Midbrain (tissue), 1 donor: ENCODE measurements around the gene EPHA8.

Experiments used
- DNase-seq: peaks from one replicate; lab custom pipeline; 2025; lab: John Stamatoyannopoulos, UW

Gene EPHA8

DNA sequence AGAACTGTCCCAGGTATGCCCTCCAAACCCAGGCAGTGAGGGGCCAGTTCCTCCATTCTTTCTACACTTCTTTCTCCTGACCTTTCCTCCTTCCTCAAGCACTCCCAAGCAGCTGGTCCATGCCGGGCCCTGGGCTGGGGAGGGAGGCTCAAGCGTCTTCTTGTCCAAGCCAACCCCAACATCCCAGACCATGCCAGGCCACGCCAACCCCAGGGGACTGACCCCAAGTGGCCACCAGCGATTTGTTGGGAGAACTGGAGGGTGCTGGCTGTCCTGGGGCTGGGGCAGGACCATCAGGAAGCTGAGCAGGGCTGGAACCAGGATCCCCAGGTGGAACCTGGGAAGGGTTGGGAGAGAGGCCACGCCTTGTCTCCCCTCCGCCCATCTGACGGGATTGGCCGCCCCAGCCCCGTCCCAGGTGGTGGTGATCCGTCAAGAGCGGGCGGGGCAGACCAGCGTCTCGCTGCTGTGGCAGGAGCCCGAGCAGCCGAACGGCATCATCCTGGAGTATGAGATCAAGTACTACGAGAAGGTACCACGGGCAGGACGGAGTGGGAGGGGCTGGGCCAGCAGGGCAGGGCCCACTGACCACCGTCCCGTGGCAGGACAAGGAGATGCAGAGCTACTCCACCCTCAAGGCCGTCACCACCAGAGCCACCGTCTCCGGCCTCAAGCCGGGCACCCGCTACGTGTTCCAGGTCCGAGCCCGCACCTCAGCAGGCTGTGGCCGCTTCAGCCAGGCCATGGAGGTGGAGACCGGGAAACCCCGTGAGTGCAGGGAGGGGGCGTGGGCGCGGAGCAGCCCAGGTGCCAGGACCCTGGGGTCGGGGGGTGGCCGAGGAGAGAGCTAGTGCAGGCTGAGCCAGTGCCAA lies 29.9 kb downstream of the EPHA8 start:
- no peak for DNase-seq

DNA sequence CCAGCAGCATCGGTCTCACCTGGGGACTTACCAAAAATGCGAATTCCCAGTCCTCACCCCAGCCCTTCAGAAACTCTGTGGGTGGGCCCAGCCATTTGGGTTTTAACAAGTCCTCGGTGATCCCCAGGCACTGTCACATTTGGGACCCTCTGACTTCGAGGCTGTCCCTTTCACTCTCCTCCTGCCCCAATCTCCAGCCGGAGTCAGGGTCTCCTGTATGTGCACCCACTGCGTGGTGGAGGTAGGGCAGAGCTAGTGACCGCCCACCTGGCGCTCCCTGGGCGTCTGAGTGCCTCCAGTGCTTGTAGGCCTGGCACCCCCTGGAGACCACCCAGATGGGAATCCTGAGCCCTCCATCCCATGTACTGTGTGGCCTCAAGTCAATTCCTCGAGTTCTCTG lies 31.1 kb downstream of the EPHA8 start:
- DNase-seq = no peak

DNA sequence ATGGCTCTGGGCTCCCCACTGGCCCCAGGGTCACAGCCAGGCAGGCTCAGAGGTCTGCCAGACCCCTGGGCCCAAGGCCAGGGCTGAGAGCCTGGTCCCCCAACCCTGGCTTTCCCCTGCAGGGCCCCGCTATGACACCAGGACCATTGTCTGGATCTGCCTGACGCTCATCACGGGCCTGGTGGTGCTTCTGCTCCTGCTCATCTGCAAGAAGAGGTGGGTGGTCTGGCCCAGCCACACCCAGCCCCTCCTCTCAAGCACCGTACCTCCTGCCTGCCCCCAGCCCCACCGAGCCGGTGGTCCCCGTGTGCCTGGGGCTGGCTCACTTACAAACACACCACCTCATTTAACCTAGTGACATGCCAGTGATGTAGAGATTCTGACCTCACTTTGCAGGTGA lies 31.8 kb downstream of the EPHA8 start:
- no peak for DNase-seq

DNA sequence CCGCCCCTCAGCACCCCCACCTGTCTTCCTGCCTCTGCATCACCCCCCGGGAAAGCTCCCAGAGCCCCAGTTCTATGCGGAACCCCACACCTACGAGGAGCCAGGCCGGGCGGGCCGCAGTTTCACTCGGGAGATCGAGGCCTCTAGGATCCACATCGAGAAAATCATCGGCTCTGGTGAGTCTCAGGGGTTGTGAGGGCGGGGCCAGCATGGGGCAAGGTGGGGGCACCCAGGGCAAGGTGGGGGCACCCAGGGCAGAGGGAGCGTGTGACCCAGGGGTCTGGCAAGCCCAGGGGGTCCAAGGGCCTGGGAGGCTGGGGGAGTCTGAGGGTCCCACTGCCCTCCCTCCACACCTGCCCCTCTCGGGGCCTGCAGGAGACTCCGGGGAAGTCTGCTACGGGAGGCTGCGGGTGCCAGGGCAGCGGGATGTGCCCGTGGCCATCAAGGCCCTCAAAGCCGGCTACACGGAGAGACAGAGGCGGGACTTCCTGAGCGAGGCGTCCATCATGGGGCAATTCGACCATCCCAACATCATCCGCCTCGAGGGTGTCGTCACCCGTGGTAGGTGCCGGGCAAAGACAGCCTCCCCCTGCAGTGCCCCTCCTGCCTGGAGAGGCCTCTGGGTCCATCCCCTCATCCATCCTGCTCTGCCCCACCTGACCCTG lies 34.1 kb downstream of the EPHA8 start:
- no peak for DNase-seq

DNA sequence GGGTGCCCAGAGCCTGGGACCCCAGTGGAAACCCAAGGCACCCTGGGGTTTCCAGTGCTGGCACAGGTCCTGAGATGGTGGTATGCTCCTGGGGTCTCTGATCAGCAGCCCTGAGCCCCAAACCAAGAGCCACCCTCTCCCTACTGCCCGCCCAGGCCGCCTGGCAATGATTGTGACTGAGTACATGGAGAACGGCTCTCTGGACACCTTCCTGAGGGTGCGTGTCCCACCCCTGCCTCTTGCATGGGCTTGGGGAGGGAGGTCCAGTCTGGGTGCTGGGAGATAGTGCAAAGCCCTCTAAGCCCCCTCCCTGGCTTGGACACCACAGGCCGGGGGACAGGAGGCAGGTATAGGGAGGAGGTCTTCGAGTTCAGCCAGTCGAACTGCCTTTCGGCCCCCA lies 34.7 kb downstream of the EPHA8 start:
- DNase-seq = no peak

DNA sequence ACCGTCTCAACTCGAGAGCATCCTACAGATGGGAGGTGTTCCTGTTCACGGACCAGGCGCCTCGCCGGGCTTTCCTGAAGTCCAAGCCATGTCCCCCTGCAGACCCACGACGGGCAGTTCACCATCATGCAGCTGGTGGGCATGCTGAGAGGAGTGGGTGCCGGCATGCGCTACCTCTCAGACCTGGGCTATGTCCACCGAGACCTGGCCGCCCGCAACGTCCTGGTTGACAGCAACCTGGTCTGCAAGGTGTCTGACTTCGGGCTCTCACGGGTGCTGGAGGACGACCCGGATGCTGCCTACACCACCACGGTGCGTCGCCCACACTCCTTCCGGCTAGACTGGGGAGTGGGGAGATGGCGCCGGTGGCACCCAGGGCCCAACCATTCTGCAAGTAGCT lies 35.4 kb downstream of the EPHA8 start:
- DNase-seq = no peak

DNA sequence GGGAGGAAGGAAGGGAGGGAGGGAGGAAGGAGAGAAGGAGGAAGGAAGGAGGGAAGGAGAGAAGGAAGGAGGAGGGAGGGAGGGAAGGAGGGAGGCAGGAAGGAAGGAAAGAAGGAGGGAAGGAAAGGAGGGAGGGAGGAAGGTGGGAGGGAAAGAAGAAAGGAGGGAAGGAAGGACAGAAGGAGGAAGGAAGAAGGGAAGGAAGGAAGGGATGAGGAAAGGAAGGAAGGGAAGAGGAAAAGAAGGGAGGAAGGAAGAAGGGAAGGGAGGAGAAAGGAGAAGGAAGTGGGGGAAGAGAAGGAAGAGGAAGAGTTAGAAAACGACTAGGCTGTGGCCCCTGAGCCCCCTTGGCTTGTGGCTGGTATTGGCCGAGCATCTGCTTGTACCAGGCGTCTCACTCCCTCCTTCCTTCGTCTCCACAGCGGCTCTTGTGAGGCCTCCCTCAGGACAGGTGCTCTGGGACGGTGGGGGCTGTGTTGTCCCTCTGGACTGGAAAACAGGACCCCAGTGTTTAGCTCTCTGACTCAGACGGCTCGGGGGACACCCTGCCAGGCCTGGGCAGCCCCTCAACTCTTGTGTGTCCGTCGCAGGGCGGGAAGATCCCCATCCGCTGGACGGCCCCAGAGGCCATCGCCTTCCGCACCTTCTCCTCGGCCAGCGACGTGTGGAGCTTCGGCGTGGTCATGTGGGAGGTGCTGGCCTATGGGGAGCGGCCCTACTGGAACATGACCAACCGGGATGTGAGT lies 37.0 kb downstream of the EPHA8 start:
- no peak for DNase-seq

DNA sequence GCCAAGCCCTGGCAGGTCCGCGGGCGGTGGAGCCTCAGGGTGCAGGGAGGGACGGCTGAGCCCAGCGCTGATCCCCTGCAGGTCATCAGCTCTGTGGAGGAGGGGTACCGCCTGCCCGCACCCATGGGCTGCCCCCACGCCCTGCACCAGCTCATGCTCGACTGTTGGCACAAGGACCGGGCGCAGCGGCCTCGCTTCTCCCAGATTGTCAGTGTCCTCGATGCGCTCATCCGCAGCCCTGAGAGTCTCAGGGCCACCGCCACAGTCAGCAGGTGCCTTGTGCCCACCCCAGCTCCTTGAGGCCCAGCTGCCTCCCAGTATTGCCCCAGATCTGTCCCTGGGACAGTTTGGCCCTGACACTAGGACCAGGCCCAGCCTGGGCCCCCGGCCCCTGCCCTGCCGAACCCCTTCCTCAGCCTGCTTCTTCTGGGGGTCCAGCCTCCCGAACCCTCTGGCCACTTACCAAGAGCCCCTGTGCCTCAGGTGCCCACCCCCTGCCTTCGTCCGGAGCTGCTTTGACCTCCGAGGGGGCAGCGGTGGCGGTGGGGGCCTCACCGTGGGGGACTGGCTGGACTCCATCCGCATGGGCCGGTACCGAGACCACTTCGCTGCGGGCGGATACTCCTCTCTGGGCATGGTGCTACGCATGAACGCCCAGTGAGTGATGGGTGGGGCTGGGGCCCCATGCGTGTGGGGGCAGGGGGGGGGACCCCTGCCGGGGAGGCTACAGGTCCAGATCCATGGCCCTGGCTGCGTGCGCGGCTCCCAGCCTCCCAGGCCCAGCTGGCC lies 37.7 kb downstream of the EPHA8 start:
- no peak for DNase-seq

DNA sequence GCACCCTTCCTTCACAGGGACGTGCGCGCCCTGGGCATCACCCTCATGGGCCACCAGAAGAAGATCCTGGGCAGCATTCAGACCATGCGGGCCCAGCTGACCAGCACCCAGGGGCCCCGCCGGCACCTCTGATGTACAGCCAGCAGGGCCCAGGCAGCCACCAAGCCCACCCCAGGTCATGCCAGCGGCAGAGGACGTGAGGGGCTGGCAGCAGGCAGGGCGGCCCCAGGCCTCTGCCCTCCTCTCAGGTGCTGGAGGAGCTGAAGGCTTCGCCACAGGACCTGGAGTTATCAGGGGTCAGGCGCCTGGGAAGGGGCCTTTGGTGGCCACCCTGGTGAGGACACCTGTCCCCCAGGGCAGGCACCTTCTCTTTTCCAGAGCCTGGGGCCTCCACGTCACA lies 38.3 kb downstream of the EPHA8 start:
- no peak for DNase-seq

DNA sequence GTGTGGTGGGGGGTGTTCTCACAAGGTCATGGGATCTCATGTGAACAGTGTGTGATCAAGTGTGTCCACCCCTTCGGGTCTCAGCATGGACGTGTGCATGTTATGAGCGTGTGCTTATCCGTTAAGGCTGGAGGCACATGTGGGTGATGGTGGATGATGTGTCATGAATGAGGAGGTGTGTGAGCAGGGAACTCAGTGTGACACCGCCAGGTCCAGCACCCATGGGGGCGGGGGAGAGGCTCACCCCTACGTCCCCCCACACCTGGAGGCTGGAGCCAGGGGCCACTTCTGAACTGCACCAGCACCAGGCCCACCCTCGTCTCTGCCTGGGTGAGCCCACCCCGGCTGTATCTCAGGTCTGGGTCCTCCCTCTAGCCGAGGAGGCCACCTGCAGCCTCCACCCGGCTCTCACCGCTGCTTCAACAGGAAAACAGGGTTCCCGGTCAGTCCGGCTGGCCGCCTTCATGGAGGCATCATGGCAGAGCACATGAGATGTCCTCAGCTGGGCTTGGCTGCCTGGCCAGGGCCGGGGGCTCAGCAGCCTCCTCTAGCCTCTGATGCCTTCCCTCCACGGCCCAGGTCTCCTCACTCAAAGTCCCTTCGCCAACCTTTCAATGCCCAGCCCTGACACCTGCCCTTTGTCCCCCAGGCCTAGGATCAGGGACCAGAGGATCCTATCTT lies 38.9 kb downstream of the EPHA8 start:
- DNase-seq = no peak

DNA sequence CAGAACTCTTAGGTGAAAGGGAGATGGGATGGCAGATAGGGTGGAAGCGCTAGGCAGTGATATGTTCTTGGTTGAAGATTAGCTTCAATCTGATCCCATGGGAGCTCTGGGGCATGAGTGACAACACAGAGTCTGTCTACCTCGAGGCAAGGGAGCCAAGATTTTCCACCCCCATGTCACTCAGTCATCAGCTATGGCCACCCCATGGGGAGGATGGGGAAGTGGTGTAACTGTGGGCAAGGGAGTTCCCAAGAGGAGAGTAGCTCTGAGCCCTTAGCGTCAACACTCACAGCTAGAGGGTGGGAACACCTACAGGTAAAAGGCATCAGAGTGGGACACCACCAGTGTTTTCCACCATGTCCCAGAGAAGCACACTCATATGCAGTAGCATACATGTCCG lies 42.9 kb downstream of the EPHA8 start:
- DNase-seq = no peak

DNA sequence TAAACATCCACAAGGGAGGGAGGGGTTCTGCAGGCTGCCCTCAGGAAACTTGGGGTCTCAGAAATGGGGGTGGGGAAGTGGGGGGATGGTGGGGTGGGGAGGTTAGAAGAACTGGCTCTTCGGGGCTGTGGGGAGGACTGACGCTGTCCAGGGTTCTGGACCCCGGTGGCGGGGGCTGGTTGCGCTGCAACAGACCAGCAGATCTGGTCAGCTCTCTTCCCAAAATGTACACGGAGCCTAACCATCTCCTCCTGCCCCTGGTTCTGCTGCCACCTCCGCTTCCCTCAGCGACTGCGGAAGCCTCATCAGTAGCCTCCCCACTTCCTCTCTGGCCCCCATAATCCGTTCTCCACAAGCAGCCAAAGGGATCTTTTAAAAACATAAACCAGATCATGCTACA lies 43.9 kb downstream of the EPHA8 start:
- no peak for DNase-seq

DNA sequence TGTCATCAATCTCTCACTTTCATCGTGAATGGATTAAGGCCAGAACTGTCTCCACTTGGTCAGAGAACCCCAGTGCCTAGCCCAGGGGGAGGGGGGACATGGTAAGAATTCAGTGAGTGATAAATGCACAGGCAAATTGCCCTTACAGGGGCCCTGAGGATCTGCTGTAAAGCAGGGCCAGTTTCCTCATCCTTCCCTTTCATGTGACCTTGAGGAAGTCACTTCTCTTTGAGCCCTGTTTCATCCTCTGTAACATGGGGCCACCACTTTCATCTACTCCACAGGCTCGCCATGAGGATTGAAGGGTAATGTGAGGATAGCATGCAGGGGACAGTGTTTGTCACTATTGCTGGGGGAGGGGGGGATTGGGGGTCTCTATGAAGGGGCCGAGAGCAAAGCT lies 45.1 kb downstream of the EPHA8 start:
- DNase-seq = no peak

DNA sequence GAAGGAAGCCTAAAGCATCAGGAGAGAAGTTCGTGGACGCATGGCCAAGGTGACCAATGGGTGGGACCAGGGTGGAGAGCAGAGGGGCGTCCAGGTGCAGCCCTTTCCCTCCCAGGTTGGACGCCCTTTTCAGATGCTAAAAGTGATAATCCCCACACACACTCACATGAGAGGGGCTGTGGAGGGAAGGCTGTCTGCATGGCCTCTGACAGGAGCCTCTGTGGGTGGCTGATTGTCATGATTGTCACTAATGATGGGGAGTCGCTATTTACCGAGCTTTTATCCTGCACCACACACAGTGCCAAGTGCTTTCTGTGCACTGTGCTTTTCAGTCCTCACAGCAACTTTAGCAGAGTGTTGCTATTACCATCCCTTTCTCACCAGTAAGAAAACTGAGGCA lies 46.0 kb downstream of the EPHA8 start:
- no peak for DNase-seq

DNA sequence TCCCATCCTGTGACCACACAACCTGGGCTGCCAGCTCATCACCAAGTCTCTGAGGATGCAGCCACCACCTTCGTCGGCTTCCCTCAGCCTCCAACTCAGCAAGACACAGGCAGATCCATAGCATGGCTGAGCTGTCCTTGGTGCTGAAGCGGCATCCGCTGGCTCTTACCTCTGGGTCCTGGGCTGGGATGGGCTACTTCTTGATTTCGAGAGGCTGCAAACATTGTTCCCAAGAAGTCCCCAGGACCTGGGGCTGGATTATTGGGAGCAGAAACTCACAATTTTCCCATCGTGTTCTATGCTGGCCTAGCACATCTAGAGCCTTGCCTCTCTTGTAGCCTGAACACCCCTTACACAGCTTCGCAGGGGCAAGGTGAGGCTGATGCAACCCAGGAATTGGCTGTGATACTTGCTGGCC lies 48.2 kb downstream of the EPHA8 start:
- DNase-seq = no peak

DNA sequence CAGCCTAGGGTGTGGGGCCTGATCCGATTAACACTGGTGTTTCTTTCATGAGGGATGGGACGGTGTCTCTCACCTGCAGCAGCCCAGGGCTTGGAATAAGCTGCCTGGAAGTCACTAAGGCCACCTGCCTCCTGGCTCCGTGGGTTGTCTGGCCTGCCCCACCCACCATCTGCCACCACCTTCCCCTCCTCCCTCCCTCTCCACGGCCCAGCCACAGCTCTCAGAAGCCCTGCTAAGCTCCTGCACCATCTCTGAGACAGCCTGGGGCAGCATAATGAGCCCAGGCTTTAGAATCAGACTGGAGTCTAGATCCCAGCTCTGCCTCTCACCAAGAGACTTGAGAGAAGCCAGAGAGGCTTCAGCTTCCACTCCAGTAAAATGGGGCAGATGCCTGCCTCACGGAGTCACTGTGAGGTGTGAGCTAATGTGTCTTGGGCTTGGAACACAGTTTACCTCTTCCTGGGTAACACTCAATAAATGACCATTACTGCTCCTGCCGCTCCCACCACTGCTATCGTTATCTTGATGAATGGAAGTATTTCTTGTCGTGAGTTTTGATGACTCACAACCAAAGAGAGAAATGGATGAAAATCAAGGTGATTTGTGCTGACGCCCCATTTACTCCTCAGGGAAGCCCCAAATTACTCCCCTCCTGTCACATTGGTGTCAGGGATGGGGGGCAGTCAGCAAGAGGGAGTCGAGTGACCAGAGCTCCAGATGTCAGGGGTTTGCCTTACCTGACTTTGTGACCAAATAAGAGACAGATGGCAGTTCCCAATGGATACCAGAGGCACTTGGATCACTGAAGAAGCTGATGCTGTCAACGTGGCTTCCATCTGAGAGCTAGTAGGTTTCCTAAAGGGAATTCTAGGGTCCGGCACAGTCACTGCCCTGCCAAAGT lies 49.6 kb downstream of the EPHA8 start:
- DNase-seq = no peak

DNA sequence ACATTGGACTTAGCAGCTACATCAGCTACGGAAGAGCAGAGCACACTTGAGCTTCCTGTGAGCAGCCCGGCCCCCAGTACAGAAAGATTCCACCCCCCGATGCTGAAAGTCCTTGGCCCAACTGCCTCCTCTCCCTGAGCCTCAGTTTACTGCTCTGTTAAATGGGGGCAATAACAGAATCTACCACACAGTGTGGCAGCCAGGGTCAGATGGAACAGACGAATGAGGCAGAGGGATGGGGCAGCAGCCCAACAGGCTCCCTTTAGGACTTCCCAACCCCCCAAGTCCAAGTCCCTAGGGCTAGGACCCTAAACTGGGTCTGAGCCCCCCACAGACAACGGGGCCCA lies 50.3 kb downstream of the EPHA8 start:
- no peak for DNase-seq

DNA sequence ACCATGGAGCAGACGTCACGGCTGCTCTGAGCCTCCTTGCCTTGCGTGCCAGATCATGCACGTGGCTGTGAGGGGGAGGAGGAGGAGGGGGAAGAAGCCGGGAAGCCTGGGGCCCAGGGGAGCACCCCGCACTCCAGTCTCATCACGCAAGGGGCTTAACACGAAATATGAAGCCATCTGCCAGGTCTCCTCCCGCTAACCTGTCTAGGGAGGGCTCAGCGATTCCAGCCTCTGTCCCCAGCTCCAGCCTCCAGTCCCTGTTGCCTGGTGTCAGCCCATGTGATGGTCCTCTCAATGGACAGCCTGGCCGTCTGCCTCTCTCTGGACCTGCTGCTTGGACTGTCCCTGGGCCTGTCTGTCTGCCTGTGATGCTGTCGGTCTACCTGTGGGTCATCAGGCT lies 50.7 kb downstream of the EPHA8 start:
- DNase-seq = no peak

DNA sequence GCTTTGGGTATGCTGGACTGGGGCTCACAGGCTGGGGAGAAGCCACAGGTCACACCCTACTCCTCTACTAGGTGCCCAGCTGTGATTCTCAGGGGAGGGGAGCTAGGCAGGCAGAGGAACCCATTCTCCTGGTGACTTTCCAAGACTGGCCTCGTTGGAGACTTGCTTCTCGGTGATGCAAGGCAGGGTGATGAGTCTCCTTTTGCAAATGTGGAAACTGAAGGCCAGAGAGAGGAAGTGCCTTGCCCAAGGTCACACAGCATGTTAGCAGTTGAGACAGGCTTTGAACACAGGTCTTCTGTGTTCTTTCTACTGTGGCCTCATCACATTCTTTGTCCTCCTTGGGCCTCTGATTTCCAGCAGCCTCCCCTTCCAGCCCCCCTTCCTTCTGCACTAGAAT lies 52.6 kb downstream of the EPHA8 start:
- no peak for DNase-seq

DNA sequence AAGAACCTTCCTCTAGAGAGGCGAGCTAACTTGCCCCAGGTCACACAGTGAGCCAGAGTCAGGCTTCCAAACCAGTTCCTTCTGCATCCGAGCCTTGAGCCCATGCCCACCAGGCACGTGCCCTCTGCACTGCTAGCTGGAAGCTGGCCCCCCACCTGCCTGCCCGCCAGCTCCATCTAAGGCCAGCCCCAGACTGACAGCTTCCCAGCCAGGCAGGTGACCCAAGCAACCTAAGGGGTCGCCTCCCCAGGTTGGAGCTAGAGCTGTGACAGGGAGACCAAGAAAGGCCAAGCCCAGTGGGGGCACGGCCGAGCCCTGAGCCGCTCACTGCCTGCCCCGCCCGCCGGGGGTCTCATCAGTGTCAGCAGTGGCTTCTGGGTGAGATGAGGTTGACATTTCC lies 53.3 kb downstream of the EPHA8 start:
- no peak for DNase-seq

DNA sequence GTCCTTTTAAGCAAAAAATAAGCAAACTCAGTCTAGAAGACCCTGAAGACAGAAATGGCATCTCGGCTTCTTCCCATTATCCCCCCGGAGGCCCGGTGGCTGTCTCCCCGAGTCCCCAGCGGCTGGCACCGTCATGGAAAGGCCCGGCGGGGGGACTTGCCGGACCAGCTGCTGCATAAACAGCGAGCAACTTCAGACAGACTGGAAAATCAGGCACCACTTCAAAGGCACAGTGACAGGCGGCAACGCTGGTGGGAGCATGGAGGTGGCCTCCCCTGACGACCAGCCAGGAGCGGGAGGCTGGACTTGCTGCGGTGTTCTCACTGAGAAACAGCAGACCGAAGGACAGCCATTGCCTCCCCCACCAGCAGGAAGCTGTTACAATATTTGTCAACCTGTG lies 54.8 kb downstream of the EPHA8 start:
- no peak for DNase-seq
